Hematopoietic multipotent progenitor cell treated with erythropoietin and hydrocortisone succinate and interleukin-3 and kit ligand, for 4 days (in vitro differentiated cells): ENCODE results near the gene ST6GALNAC3.
"Not testable (repeated sequence)": the region's sequence is repeated elsewhere in the genome, so short reads cannot be mapped to it uniquely, and the experiment has no call there.

Experiments
- DNase-seq: peaks from one replicate; pipeline ENCODE4 v3.0.0-alpha.2; 2015

Gene ST6GALNAC3

GRCh38 chr1:76074321-76075187 lies at the start of gene ST6GALNAC3:
Gene ST6GALNAC3, plus strand, starts transcription at chr1:76074746.
- DNase-seq = peak; percentile 89

- DNase-seq = no peak
These were observed 47.2 kb upstream of the ST6GALNAC3 start for GRCh38 chr1:76027341-76027740.

GRCh38 chr1:76029331-76029730 lies 45.2 kb upstream of the ST6GALNAC3 start:
- DNase-seq = peak; percentile 49

- no peak for DNase-seq
These were observed 43.0 kb upstream of the ST6GALNAC3 start for GRCh38 chr1:76031496-76031895.

- DNase-seq = no peak
These were observed 40.6 kb upstream of the ST6GALNAC3 start for GRCh38 chr1:76033800-76034475.

- peak; percentile 25 for DNase-seq
These were observed 39.5 kb upstream of the ST6GALNAC3 start for GRCh38 chr1:76035053-76035452.

GRCh38 chr1:76037324-76037723 lies 37.2 kb upstream of the ST6GALNAC3 start:
- no peak for DNase-seq

GRCh38 chr1:76038287-76039004 lies 36.1 kb upstream of the ST6GALNAC3 start:
- no peak for DNase-seq

GRCh38 chr1:76046149-76046548 lies 28.4 kb upstream of the ST6GALNAC3 start:
- no peak for DNase-seq

GRCh38 chr1:76048219-76048618 lies 26.3 kb upstream of the ST6GALNAC3 start:
- no peak for DNase-seq

- no peak for DNase-seq
These were observed 25.6 kb upstream of the ST6GALNAC3 start for GRCh38 chr1:76048926-76049325.

GRCh38 chr1:76049498-76049897 lies 25.0 kb upstream of the ST6GALNAC3 start:
- DNase-seq = no peak

GRCh38 chr1:76050073-76050472 lies 24.5 kb upstream of the ST6GALNAC3 start:
- DNase-seq = not testable (repeated sequence)

GRCh38 chr1:76053021-76053420 lies 21.5 kb upstream of the ST6GALNAC3 start:
- peak; percentile 65 for DNase-seq

- no peak for DNase-seq
These were observed 20.2 kb upstream of the ST6GALNAC3 start for GRCh38 chr1:76054359-76054758.

- DNase-seq = no peak
These were observed 18.6 kb upstream of the ST6GALNAC3 start for GRCh38 chr1:76055987-76056386.

- no peak for DNase-seq
These were observed 15.1 kb upstream of the ST6GALNAC3 start for GRCh38 chr1:76059451-76059850.

GRCh38 chr1:76065270-76065669 lies 9.3 kb upstream of the ST6GALNAC3 start:
- no peak for DNase-seq

GRCh38 chr1:76066394-76066793 lies 8.2 kb upstream of the ST6GALNAC3 start:
- no peak for DNase-seq

- DNase-seq = no peak
These were observed 6.0 kb upstream of the ST6GALNAC3 start for GRCh38 chr1:76068542-76068941.

- no peak for DNase-seq
These were observed 5.5 kb upstream of the ST6GALNAC3 start for GRCh38 chr1:76068953-76069561.

- DNase-seq = no peak
These were observed 4.0 kb upstream of the ST6GALNAC3 start for GRCh38 chr1:76070538-76070937.

- DNase-seq = no peak
These were observed 1.1 kb upstream of the ST6GALNAC3 start for GRCh38 chr1:76073481-76073880.
